ENCODE measurements around the gene JMJD6. TPM values are rescaled to one million over a fixed set of nuclear protein-coding genes. Genes with fewer than 3 reads are reported as not detected.

Gene JMJD6
- total and polyA plus RNA-seq, 2 experiments from 2014 or later: 11.4 to 12.8 TPM

DNA sequence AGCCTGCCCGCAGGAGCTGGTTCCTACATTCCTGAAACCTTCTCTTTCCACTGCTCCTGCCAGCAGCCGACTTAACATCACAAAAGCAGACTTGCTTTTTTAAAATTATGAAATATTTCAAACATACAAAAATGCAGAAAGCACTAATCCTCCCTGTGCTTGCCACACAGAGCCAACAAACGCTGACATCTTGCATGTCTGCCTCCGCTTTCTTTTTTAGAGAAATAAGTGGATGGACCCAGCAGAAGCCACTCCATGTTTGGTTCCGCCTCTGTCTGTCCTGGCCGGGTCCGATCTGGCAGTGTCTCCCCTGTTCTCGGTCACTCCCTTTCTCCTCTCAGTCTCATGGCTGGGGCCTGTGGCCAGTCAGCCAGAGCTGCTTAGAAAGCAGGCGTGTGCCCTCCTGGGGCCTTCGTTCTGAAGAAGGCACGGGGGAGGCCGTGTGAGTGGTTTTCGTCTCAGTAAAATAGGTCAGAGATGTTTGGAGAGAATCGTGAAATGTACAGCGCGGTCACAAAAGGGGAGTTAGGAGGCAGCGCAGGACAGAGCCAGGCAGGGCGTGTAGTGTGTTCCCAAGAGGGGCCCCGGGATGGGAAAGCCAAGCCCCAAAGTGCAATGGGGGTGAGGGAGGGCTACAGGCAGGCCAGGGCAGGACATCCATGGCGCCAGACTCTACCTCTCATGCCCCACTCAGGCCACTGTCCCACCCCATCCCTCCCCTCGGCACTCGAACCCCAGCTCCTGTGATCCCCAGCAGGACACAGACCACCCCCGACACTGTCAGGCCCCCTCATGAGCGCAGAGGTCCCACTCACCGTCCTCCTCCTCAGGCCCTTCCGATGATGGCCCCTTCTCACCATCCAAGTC lies 38.9 kb downstream of the JMJD6 start (continued):
- TF ChIP-seq, protein P1, sequence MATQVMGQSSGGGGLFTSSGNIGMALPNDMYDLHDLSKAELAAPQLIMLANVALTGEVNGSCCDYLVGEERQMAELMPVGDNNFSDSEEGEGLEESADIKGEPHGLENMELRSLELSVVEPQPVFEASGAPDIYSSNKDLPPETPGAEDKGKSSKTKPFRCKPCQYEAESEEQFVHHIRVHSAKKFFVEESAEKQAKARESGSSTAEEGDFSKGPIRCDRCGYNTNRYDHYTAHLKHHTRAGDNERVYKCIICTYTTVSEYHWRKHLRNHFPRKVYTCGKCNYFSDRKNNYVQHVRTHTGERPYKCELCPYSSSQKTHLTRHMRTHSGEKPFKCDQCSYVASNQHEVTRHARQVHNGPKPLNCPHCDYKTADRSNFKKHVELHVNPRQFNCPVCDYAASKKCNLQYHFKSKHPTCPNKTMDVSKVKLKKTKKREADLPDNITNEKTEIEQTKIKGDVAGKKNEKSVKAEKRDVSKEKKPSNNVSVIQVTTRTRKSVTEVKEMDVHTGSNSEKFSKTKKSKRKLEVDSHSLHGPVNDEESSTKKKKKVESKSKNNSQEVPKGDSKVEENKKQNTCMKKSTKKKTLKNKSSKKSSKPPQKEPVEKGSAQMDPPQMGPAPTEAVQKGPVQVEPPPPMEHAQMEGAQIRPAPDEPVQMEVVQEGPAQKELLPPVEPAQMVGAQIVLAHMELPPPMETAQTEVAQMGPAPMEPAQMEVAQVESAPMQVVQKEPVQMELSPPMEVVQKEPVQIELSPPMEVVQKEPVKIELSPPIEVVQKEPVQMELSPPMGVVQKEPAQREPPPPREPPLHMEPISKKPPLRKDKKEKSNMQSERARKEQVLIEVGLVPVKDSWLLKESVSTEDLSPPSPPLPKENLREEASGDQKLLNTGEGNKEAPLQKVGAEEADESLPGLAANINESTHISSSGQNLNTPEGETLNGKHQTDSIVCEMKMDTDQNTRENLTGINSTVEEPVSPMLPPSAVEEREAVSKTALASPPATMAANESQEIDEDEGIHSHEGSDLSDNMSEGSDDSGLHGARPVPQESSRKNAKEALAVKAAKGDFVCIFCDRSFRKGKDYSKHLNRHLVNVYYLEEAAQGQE (IDR thresholded peaks at IDR 0.05; ENCODE audit: unreplicated experiment): no peak

DNA sequence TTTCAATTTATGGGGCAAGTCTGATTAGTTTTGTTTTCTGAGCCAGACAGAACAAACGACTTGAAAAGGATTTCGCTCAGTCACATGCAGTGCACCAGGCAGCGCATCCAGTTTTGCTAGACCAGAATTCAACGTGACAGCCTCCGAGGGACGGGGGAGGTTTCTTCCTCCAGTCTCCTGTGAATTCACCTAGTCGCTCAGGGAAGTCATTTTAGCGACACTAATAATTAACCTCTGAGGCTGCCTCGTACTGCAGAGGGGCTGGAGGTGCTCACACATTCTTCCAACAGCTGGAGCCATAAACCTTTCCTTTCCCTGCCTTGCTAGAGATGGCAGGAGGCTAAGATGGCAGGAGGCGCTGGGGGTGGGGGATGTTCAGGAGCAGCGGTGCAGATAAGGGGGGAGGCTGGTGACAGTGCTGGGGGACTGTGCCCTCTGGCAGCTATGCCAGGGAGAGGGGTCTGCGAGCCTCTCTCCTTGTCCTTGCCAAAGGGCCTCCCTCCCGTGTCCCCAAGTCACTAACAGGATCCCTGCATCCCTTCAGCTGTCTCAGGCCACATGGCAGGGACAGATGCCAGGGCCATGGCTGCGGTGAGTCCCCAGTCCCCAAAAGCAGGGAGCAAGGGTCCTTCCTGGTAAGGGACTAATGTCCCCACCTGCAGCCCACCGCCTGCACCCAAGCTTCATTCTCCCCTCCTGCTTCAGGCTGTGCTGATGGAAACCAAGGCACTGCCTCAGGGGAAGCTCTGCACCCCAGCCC lies 39.7 kb downstream of the JMJD6 start:
- H3K27me3 ChIP-seq (ENCODE audit: insufficient read depth): no peaks in the 10 kb centered on the region
- no peak for DNase-seq (ENCODE audit: low spot score)
- peaks cover 8% of the 10 kb centered on the region; the same call in 1 of the 2 replicates for H3K4me1 ChIP-seq (ENCODE audit: insufficient read depth)
- ATAC-seq: no peak
- no peak overlapping the region for H3K27ac ChIP-seq (ENCODE audit: low read depth)
- no peak overlapping the region for H2AFZ ChIP-seq
- no peaks in the 10 kb centered on the region for H3K36me3 ChIP-seq (ENCODE audit: insufficient read depth)
- Mint-ChIP-seq H3K27ac (no peak overlapping the region), H3K4me1 (peaks cover 45% of the 10 kb centered on the region), H3K36me3 (ENCODE audit: low read depth) (no peaks in the 10 kb centered on the region; the same call in 2 of the 3 replicates), H3K9me3 (no peaks in the 10 kb centered on the region), H3K27me3 (ENCODE audit: insufficient read depth, low read depth, poor library complexity) (peaks cover 11% of the 10 kb centered on the region), H3K4me3 (no peak overlapping the region)
- H3K79me2 ChIP-seq (replicated peaks; ENCODE audit: insufficient read depth): no peaks in the 10 kb centered on the region
- no peak overlapping the region for H3K4me3 ChIP-seq
- no peaks in the 10 kb centered on the region for H4K20me1 ChIP-seq (replicated peaks; ENCODE audit: insufficient read depth)
- H3K9me2 ChIP-seq (ENCODE audit: insufficient read depth): no peaks in the 10 kb centered on the region
- H3F3A ChIP-seq (replicated peaks; ENCODE audit: low read depth): no peaks in the 10 kb centered on the region
- H3K4me2 ChIP-seq: no peak overlapping the region
- TF ChIP-seq, protein P1 (IDR thresholded peaks at IDR 0.05; ENCODE audit: unreplicated experiment): no peak
- TF ChIP-seq STAT1 (IDR thresholded peaks at IDR 0.05; ENCODE audit: unreplicated experiment) (no peak), NANOG (IDR thresholded peaks at IDR 0.05; ENCODE audit: borderline replicate concordance) (no peak), EZH2 (IDR thresholded peaks at IDR 0.05; ENCODE audit: low read depth, unreplicated experiment) (no peak), ZNF114 (CRISPR knock-in tag; IDR thresholded peaks at IDR 0.05) (no peak)
- TF ChIP-seq, protein P2, sequence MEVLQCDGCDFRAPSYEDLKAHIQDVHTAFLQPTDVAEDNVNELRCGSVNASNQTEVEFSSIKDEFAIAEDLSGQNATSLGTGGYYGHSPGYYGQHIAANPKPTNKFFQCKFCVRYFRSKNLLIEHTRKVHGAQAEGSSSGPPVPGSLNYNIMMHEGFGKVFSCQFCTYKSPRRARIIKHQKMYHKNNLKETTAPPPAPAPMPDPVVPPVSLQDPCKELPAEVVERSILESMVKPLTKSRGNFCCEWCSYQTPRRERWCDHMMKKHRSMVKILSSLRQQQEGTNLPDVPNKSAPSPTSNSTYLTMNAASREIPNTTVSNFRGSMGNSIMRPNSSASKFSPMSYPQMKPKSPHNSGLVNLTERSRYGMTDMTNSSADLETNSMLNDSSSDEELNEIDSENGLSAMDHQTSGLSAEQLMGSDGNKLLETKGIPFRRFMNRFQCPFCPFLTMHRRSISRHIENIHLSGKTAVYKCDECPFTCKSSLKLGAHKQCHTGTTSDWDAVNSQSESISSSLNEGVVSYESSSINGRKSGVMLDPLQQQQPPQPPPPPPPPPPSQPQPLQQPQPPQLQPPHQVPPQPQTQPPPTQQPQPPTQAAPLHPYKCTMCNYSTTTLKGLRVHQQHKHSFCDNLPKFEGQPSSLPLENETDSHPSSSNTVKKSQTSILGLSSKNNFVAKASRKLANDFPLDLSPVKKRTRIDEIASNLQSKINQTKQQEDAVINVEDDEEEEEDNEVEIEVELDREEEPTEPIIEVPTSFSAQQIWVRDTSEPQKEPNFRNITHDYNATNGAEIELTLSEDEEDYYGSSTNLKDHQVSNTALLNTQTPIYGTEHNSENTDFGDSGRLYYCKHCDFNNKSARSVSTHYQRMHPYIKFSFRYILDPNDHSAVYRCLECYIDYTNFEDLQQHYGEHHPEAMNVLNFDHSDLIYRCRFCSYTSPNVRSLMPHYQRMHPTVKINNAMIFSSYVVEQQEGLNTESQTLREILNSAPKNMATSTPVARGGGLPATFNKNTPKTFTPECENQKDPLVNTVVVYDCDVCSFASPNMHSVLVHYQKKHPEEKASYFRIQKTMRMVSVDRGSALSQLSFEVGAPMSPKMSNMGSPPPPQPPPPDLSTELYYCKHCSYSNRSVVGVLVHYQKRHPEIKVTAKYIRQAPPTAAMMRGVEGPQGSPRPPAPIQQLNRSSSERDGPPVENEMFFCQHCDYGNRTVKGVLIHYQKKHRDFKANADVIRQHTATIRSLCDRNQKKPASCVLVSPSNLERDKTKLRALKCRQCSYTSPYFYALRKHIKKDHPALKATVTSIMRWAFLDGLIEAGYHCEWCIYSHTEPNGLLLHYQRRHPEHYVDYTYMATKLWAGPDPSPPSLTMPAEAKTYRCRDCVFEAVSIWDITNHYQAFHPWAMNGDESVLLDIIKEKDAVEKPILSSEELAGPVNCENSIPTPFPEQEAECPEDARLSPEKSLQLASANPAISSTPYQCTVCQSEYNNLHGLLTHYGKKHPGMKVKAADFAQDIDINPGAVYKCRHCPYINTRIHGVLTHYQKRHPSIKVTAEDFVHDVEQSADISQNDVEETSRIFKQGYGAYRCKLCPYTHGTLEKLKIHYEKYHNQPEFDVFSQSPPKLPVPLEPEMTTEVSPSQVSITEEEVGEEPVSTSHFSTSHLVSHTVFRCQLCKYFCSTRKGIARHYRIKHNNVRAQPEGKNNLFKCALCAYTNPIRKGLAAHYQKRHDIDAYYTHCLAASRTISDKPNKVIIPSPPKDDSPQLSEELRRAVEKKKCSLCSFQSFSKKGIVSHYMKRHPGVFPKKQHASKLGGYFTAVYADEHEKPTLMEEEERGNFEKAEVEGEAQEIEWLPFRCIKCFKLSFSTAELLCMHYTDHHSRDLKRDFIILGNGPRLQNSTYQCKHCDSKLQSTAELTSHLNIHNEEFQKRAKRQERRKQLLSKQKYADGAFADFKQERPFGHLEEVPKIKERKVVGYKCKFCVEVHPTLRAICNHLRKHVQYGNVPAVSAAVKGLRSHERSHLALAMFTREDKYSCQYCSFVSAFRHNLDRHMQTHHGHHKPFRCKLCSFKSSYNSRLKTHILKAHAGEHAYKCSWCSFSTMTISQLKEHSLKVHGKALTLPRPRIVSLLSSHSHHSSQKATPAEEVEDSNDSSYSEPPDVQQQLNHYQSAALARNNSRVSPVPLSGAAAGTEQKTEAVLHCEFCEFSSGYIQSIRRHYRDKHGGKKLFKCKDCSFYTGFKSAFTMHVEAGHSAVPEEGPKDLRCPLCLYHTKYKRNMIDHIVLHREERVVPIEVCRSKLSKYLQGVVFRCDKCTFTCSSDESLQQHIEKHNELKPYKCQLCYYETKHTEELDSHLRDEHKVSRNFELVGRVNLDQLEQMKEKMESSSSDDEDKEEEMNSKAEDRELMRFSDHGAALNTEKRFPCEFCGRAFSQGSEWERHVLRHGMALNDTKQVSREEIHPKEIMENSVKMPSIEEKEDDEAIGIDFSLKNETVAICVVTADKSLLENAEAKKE (CRISPR knock-in tag; IDR thresholded peaks at IDR 0.05): no peak
- TF ChIP-seq, protein P3, sequence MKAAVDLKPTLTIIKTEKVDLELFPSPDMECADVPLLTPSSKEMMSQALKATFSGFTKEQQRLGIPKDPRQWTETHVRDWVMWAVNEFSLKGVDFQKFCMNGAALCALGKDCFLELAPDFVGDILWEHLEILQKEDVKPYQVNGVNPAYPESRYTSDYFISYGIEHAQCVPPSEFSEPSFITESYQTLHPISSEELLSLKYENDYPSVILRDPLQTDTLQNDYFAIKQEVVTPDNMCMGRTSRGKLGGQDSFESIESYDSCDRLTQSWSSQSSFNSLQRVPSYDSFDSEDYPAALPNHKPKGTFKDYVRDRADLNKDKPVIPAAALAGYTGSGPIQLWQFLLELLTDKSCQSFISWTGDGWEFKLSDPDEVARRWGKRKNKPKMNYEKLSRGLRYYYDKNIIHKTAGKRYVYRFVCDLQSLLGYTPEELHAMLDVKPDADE (IDR thresholded peaks at IDR 0.05): no peak

Data from GM23338 (cell line).